Erythroblast (primary cell): ENCODE results near the gene MYB.
A peak's percentile ranks its signal among the peaks of the same experiment; 100 is the strongest.
"Not testable (repeated sequence)": the region's sequence is repeated elsewhere in the genome, so short reads cannot be mapped to it uniquely, and the experiment has no call there.

Experiments used
- DNase-seq, 2 experiments: peaks; one replicate each; lab custom pipeline; 2025; lab: John Stamatoyannopoulos, UW
- GATA1 ChIP-seq: IDR thresholded peaks from 2 replicates; pipeline ENCODE4 v1.6.1; 2011; ENCODE audit warnings: low read depth, mild to moderate bottlenecking, control low read depth, low read length, moderate library complexity
- POLR2A ChIP-seq: IDR thresholded peaks from 2 replicates; pipeline ENCODE4 v1.6.1; 2011; ENCODE audit warnings: mild to moderate bottlenecking, low read length

The MYB gene

DNA sequence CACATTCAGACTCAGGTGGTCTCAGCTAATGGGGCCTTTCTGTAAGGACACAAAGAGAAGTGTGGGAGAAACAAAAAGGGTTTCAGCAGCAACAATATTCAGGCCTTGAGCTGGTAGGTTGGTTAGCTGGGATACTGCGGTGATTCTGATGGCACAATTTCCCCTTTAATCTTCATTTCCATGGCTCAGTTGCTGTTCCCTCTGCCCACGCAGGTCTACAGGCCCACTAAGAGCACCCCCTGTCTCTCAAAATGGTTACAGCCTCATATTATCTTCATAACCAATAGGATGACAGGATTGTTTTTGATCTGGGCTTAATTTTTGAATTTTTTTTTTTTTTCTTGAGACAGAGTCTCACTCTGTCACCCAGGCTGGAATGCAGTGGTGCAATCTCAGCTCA lies 48.9 kb downstream of the MYB start:
- TF ChIP-seq GATA1 (no peak), POLR2A (no peak)
- no peak for DNase-seq

DNA sequence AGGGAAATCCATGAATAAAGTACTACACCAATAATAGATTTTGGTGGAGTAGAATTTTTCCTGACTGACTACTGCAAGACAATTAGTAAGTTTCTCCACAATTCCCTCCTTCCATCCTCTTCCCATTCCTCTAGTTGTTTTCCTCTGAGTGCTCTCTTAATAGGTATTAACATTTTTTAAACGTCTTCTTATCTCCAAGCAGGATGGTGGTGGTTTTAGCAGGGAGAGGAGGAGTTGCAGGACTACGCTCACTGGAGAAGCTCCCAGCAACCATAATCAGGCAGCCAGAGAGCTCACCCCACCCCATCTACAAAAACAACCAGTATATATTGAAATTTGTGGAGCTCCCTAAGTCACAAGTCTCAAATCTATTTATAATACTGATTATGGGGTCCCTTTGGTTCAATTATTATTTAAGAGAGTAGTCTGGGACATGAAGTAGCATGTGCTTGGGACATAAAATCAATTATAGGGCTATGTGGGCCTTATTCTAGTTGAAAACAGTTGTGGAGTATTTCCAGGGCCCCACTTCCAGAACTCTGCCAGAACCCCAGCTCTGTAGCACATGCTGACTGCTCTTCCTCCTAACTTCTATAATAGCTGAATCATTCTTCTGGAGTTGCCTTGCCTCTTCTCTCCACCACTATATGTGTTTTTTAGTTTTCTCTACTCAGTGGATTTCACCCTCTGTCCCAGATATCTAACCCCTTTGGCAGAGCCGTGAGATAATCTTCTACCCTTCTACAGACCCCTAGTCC lies 49.8 kb downstream of the MYB start:
- peak; percentile 33 for DNase-seq
- TF ChIP-seq POLR2A (no peak), GATA1 (no peak)

DNA sequence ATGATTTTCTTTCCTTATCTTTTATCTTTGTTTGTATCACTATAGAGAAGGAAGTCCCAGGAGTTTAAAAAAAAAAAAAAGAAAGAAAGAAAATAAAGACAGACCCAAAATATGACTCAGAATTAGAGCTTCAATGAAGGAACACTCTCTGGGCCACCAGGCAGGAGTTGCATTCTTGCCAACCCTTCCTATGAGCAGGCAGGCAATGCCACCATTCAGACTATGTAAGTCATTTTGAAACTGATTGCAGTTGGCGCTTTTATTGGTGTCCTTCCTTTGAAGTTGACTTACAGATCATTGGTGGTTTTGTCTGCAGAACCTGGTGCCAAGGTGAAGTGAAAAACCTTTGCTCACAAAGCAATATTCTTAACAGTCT lies 50.3 kb downstream of the MYB start:
- no peak for DNase-seq
- TF ChIP-seq POLR2A (no peak), GATA1 (no peak)

DNA sequence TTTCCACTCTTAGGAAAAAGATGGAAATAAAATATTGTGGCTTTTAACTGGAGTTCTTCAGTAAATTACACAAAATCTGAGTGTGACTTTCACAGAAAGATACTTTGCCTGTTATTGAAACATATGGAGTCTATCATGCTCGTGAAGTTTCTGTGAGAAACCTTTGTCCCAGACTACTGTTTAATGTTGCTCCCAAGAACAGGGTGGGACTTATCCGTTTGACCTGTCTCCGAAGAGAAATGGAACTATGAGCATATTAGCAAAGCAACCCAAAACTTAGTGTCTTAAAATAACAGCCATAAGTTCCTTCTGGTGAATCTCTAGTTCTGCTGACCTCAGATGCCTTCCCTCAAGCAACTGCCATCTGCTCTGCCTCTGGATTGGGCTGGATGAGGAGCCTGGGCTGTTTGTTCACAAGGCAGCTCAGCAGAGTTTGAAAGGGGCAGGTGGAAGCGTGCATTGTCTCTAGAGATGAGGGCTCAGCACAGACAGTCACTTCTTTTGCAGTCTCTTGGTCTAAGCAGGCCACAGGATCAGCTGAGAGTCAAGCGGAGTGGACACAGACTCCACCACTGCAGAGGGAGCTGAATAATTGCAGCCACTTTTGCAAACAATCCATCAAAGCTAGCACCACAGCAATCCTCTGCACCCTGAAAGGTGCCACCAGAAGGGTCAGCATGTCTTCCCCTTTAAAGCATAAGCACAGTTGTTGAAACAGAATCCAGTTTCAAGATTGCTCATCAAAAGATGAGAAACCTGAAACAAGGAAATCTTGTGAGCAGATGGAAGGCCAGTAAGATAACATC lies 52.8 kb downstream of the MYB start:
- TF ChIP-seq GATA1, result no peak
- no peak for TF ChIP-seq POLR2A
- no peak for DNase-seq

DNA sequence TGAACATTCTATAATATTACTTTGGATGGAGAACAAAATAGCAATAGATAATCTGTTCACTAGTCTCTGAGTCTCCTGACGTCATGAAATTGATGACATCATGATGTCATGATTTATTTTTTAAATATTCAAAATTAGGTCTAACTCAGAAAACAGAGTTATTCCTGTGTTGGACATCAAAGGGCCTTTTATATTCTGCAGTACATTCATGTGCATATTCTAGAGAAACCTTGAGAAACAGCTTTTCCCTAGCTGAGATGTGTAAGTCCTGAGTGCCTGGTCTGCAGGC lies 53.3 kb downstream of the MYB start:
- DNase-seq, result no peak
- TF ChIP-seq POLR2A (no peak), GATA1 (no peak)

DNA sequence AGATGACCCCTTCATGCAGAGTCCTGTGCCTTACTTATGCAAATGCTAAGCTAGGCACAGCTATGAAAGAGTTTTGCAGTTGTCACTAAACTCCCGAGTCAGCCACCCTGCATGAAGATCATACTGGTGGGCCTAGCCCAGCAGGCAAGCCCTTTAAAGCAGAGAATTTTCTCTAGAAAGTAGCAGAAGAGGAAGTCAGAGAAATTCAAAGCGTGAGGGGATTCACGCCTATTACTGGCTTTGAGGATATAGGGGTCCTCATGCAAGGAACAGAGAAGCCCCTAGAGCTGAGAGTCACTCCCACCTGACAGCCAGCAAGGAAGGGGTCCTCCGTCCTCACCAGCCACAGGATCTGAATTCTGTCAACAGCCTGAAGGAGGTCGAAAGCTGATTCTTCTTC lies 54.6 kb downstream of the MYB start:
- no peak for TF ChIP-seq POLR2A
- TF ChIP-seq GATA1, result no peak
- no peak for DNase-seq

DNA sequence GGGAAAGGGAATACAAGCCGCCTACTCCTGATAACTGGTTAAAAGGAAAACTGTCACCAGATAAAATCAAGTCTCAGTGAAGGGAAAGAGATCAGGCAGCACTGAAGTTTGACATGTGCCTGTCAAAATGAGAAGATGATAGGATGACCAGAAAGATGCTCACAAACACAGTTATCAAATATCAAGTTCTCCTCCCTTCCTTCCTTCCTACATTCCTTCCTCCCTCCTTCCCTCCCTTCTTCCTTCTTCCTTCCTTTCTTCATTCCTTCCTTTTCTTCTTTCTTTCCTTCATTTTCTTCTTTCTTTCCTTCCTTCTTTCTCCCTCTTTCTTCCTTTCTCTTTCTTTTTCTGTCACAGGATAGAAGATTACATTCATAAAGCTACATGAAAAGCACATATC lies 55.2 kb downstream of the MYB start:
- TF ChIP-seq GATA1, result no peak
- no peak for TF ChIP-seq POLR2A
- no peak for DNase-seq

DNA sequence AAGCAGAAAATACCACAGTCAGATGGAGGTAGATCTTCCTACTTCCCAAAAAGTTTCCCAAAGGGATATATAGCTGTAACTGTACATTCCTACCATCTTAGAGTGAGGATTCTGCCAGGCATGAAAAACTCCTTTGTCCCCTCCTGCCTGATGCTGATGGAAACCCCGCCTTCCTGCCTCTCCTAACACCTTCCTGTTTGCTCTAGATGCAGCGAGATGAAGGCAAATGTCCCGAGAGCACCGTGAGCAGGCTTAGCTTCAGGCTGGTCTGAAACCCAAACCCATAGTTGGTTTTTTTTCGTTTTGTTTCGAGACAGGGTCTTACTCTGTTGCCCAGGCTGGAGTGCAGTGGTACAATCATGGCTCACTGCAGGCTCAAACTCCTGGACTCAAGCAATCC lies 55.6 kb downstream of the MYB start:
- no peak for DNase-seq
- TF ChIP-seq GATA1 (no peak), POLR2A (no peak)

DNA sequence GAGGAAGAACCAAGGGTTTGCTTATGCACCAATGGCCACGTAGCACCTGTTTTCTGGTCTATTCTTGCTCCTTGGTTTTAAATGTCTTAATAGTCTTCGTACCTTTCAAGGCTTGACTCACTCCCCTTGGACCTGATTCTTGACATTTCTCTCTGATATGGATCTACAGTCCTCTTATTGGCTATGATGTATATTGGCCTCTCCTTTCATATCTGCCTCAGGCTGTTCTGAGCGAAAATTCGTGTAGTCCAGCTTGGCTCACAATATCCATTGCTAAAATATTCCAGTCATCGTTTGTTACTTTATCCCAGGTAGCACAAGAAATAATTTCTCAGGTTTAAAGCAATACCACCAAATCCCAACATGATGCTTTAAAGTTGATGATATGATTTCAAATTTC lies 59.6 kb downstream of the MYB start:
- TF ChIP-seq GATA1 (no peak), POLR2A (no peak)
- DNase-seq, result no peak

DNA sequence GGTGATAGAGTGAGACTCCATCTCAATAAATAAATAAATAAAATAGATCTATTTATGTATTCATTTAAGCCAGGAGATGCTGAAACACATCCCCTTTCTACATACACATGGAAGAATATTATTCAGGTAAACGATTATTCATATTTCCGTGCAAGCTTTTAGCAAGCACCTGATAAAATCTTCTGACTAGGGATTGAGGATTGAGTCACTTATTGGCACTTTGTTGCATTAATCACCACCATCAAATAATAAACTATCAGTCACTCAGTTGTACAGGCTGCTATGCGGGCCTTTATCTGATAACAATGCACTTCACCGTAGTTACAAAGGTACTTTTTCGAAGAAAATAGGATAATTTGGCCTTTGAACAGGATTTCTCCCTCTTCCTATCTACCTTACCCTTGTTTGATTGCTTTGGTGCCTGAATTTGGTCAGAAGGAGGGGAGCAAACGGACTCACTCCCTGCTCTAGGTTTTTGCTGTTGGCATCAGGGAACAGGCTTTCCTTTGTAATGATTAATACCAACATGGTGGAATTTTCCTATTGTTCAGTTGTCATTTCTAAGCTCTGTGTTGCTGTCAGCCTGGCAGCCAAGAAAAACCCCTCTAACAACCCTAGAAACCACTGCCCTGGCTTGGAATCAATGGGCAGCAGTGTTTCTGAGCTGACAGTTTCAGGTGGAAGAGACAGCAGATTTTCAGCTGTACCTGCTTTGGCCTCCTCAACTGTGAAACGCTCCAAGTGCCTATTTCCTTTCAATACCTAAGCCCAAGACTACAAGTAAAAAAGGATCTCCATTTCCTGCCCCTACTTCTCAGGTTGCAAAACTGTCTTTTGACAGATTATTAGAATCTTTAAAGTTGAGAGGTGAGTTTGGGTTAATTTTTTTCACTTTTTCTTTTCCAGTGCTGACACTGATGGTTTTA lies 63.0 kb downstream of the MYB start:
- no peak for DNase-seq
- no peak for TF ChIP-seq POLR2A
- no peak for TF ChIP-seq GATA1

DNA sequence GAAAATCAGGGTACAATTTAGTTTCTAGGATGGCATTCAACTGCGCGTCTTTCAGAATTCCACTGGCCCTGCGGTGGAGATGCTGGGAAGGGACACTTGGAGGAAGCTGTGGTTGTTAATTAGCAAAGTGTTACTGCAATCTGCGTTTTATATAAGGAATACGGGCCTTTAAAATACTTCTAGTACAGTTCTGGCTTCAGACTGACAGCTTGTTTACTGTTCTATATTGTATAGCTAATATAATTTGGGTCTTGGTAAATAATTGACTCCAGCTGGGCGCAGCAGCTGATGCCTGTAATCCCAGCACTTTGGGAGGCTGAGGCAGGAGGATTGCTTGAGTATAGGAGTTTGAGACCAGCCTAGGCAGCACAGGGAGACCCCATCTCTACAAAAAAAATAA lies 63.7 kb downstream of the MYB start:
- DNase-seq, result no peak
- TF ChIP-seq POLR2A, result no peak
- no peak for TF ChIP-seq GATA1

DNA sequence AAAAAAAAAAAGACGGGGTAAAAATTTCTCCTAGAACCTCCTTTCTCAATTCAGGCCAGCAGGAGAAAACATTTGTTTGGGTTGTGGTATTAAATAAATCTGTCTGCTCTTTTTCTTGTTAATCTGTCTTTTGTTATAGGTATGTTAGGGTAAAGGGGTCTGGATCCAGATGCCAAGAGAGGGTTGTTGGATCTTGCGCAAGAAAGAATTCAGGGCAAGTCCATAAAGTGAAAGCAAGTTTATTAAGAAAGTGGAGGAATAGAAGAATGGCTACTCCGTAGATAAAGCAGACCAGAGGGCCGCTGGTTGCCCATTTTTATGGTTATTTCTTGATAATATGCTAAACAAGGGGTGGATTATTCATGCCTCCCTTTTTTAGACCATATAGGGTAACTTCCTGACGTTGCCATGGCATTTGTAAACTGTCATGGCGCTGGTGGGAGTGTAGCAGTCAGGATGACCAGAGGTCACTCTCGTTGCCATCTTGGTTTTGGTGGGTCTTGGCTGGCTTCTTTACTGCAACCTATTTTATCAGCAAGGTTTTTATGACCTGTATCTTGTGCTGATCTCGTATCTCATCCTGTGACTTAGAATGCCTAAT lies 65.4 kb downstream of the MYB start:
- not testable (repeated sequence) for DNase-seq

DNA sequence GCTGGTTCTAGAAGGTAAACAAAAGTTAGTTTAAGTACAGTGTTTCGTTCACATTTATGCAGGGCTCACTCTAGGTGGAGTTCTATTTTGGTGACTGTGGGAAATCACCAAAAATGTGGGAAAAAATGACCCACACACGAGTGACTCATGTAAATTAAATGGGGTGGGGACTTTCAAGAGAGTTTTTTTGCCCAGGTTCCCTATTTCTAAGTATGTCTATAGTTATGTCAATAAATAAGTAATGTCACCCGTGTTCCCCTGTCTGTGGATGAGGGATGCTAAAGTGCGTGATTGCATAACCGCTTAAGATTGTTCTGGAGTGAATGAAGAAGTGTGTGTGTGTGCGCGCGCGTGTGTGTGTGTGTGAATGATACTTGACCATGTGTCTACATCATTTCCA lies 69.1 kb downstream of the MYB start:
- TF ChIP-seq GATA1 (no peak), POLR2A (no peak)
- DNase-seq, result no peak

DNA sequence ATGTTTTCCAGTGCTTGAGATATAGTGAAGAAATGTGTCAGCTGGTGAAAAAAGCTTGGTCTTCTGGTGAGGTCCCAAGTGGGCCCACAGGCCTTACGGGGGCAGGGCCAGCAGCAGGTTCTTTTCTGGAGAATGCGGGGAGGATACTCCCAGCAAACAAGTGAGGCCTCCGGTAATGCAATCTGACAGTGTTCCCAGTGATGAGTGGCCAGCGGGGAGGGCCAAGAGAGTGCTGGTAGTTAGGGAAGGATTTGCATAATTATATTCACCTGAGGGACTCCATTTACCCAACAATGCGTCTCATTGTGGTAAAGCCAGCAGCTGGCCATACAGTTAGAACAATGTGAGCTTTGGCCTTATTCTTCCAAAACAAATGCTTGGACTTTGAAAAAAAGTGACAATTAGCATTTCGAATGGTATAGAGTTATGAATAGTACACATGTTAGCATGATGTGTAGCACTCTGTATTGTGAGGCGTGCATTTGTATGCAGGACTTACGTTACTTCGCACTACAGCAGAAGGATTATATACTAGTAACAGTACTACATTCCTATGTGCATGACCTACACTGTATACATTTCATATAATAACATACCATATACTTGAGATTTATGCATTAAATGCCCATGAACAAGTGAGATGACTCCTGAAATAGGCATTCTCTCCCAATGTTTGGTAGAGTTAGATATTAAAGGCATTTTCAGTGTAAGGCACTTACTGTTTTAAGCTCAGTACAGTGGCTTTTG lies 69.8 kb downstream of the MYB start:
- no peak for DNase-seq
- no peak for TF ChIP-seq POLR2A
- TF ChIP-seq GATA1, result no peak
